HG03457 (cell line): ENCODE measurements around the gene NLGN1.

Experiments
- ATAC-seq: cut with Tn5 transposase; IDR thresholded peaks from one replicate; pipeline ENCODE4 v1.9.1; 2021; ENCODE audit warnings: moderate number of reproducible peaks; ENCODE audit not compliant: unreplicated experiment

Gene NLGN1

GRCh38 chr3:174253196-174253823 lies 855.8 kb downstream of the NLGN1 start:
- ATAC-seq = no peak

- ATAC-seq = no peak
These were observed 856.4 kb downstream of the NLGN1 start for GRCh38 chr3:174253940-174254339.

- ATAC-seq = no peak
These were observed 857.9 kb downstream of the NLGN1 start for GRCh38 chr3:174255454-174255853.

- ATAC-seq = no peak
These were observed 868.9 kb downstream of the NLGN1 start for GRCh38 chr3:174266476-174266875.

DNA sequence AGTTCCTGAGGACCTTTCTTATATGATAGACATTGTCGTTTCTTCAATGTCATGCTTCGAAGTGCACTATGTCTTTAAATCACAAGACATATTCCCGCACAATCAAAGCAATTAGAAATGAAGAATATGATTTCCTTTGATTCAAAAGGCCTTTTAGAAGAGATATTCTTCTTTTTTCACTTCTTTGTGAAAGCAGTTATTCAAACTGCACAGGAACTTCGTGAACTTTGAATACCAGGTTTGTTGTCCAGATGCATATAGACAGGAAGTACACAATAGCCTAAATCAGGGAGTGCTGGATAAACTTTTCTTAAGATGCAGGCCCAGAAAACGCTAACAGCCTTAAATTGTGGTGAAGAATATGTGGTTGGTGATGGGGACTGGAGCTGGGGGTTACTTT lies 870.5 kb downstream of the NLGN1 start:
- no peak for ATAC-seq

DNA sequence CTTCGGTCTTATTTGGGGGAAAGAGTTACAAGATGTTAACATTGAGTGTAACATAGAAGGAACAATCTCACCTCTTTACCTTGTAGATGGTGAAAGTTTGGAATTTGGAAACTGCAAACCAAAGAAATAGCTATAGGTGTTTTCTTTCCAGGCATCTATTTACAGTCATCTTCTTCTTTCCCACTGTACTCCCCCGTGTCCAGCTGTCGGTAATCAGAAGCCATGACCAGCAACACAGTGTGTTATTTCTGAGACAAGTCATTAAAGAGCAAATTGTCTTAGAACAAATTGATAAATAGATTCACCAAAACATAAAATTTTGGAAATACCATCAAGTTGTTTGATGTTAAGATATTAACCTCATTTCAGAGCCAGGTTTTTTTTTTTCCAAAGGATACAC lies 871.0 kb downstream of the NLGN1 start:
- no peak for ATAC-seq

GRCh38 chr3:174270841-174271240 lies 873.3 kb downstream of the NLGN1 start:
- ATAC-seq = no peak

DNA sequence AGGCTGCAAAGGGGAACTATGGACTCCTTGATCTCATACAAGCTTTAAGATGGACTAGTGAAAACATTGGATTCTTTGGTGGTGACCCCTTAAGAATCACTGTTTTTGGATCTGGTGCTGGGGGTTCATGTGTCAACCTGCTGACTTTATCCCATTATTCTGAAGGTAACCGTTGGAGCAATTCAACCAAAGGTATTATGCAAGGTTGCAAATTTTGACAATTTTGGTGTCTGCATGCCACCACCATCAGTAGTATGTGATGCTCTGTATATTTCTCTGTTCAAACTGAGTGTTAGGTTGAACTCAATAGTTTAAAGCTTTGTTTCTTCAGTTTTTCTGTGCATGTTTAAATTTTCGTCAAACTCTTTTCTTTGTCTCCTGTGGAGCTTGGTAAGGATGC lies 877.8 kb downstream of the NLGN1 start:
- no peak for ATAC-seq

- ATAC-seq = no peak
These were observed 879.3 kb downstream of the NLGN1 start for GRCh38 chr3:174276826-174277225.

GRCh38 chr3:174278094-174278493 lies 880.5 kb downstream of the NLGN1 start:
- ATAC-seq = no peak

- no peak for ATAC-seq
These were observed 882.6 kb downstream of the NLGN1 start for GRCh38 chr3:174280186-174280585.

DNA sequence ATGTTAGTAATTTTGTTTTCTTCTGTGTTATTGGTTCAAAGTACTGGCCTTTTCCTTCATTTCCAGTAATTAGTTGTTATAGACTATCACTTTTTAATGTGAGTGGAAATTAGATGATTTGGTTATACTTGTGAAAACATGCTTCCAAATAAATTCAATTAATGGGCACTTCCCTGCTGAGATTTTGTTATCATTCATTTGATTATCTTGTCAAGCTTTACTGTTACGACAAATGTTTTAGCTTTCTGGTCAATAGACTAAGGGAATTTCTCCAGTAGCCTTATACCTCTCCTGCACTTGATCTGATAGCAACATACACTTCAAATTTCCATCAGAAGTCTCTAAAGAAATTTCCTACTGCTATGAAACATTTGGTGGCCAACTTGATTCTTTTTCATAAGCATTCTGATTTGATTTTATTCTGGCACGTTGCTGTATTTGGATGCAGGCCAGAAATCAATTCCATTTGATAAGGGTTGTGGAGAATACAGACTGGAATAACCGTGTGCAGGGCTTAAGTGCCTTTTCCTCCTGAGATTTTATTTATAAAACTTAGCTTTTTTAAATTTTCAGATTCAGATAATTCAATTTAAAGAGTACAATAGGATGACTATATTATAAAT lies 887.8 kb downstream of the NLGN1 start:
- no peak for ATAC-seq

GRCh38 chr3:174287705-174288104 lies 890.2 kb downstream of the NLGN1 start:
- ATAC-seq = no peak

DNA sequence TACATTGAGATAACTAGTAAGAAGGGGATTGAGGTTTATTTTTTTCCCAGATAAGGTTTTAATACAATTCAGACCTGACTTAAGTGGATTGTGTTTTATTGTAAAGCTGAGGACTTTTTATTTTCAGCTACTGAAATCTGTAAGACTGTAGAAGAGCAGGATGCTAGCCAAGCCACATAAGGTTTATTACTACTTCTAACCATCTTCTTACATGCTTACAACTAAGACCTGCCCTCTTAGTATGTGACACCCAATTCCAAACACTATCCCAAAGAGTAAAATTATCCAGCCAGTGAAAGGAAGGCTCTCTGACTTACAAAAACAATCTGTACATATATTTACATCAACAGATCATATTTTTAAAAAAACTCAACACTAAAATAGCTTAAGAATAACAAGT lies 897.1 kb downstream of the NLGN1 start:
- ATAC-seq = no peak

- ATAC-seq = no peak
These were observed 898.0 kb downstream of the NLGN1 start for GRCh38 chr3:174295306-174296092.

- no peak for ATAC-seq
These were observed 905.3 kb downstream of the NLGN1 start for GRCh38 chr3:174302746-174303315.

DNA sequence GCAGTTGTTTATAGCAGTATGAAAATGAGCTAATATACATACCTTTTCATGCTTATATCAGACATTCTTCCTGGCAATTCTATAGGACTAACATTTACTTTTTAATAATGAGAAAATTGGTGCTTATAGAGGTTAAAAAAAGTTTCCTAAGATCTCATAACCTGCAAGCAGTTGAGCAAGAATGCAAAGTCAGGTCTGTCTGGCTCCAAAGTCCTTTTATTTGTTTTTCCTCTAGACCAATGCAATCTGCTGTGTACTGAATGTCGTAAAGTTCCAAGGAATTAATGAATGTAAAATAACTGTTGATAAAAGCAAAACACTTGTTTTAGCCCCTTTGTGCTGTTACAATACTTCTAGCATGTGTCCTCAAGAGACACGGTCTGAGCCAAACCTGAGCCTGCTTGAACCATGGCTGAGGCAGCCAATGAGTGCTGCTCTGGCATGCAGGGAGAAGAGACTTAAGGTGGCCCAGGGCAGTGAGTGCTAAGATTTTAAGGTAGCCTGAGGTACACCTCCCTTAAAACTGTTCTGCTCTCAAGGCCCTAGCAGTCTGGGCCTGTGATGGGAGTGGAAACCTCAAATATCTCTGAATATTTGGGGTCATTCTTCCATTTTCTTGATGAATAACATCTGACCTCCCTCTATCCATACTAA lies 906.5 kb downstream of the NLGN1 start:
- ATAC-seq = no peak

GRCh38 chr3:174308736-174309135 lies 911.2 kb downstream of the NLGN1 start:
- no peak for ATAC-seq

GRCh38 chr3:174310475-174310983 lies 913.0 kb downstream of the NLGN1 start:
- no peak for ATAC-seq

DNA sequence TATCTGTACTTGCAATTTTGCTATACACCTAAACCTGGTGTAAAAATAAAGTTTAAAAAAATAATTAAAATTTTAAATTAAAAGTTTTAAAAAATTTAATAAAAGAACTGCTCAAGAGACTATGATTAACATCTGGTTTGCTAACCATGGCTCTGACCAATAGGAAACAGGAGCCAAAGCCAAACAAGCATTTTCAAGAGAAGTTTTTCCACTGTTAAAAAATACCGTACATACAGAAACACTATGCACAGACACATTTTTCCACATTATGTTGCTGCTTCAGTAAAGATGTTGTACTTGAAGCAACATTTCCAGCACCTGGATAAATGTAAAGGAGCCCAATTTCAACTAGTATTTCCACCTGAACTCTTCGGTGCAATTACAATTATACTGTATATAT lies 917.7 kb downstream of the NLGN1 start:
- ATAC-seq = no peak

GRCh38 chr3:174317005-174317404 lies 919.5 kb downstream of the NLGN1 start:
- ATAC-seq = no peak
